ENCODE results near the gene RALA.

- TF ChIP-seq CTCF (IDR thresholded peaks at IDR 0.05; ENCODE audit: insufficient read depth, low read length, poor library complexity, severe bottlenecking), result no peak
- TF ChIP-seq EZH2phosphoT487 (conservative IDR thresholded peaks at IDR 0.05; ENCODE audit: low read length), result no peak
These were observed 24.4 kb downstream of the RALA start for GRCh38 chr7:39647816-39648215.

Measured in SU-DHL-6 (cell line).